Measurements from ENCODE around the gene GABPA.

DNA sequence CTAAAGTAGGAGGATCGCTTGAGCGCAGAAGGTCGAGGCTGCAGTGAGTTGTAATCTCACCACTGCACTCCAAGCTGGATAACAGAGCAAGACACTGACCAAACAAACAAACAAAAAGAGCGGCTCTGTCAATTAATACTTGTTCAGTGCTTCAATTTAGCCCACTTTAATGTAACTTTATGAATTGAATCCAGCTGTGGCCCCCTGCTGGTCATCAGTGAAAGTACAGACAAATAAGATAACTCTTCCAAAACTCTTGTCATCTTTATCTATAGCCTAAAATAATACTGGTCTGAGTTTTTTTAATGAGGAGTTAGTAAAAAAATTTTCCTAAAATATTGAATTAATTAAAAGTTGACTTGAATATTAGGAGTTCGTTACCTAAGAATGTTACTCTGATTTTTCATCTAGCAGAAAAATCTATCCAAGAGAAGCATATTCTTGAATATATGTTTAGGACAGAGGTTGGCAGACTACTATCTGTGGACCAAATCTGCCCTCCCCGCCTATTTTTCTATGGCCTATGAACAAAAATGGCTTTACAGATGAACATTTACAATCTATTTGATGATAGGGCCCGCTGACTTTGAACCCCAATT lies 26.2 kb upstream of the GABPA start:
- TF ChIP-seq, protein P1, sequence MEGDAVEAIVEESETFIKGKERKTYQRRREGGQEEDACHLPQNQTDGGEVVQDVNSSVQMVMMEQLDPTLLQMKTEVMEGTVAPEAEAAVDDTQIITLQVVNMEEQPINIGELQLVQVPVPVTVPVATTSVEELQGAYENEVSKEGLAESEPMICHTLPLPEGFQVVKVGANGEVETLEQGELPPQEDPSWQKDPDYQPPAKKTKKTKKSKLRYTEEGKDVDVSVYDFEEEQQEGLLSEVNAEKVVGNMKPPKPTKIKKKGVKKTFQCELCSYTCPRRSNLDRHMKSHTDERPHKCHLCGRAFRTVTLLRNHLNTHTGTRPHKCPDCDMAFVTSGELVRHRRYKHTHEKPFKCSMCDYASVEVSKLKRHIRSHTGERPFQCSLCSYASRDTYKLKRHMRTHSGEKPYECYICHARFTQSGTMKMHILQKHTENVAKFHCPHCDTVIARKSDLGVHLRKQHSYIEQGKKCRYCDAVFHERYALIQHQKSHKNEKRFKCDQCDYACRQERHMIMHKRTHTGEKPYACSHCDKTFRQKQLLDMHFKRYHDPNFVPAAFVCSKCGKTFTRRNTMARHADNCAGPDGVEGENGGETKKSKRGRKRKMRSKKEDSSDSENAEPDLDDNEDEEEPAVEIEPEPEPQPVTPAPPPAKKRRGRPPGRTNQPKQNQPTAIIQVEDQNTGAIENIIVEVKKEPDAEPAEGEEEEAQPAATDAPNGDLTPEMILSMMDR (IDR thresholded peaks at IDR 0.05; ENCODE audit: low read length) = peak; percentile 78
- no peak for TF ChIP-seq EZH2 (optimal IDR thresholded peaks at IDR 0.05; ENCODE audit: low read depth, low read length)
